ENCODE data around the gene PNKD.
A peak's percentile ranks its signal among the peaks of the same experiment; 100 is the strongest.
"Not testable (repeated sequence)": the region's sequence is repeated elsewhere in the genome, so short reads cannot be mapped to it uniquely, and the experiment has no call there.

PNKD gene

DNA sequence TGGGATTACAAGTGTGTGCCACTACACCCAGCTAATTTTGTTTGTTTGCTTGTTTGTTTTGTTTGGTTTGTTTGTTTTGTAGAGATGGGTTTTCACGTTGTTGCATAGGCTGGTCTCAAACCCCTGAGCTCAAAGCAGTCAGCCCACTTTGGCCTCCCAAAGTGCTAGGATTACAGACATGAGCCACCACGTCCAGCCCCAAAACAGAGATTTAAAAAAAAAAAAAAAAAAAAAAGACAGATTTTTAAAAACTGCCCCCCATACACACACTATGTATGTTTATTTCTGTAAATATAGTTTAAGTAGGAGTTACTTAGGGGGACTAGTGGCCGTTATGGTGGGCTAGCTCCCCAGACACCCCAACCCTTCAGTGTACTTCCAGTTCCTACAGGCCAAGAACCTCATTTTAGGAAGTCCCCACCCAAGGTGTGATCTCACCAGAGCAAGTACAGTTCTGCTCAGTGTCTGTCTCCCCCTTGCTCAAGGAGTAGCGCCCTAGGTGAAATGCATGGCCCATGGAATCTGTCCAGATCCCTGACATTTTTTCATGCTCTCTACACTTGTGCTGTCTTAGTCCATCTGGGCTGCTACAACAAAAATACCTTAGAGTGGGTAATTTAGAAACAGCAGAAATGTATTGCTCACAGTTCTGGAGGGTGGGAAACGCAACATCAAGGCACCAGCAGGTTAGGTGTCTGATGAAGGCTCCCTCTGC, 23.6 kb downstream of the PNKD start:
- DNase-seq, result no peak

- no peak for DNase-seq
Measured at GRCh38 chr2:218294430-218295022, 24.2 kb downstream of the PNKD start.

DNA sequence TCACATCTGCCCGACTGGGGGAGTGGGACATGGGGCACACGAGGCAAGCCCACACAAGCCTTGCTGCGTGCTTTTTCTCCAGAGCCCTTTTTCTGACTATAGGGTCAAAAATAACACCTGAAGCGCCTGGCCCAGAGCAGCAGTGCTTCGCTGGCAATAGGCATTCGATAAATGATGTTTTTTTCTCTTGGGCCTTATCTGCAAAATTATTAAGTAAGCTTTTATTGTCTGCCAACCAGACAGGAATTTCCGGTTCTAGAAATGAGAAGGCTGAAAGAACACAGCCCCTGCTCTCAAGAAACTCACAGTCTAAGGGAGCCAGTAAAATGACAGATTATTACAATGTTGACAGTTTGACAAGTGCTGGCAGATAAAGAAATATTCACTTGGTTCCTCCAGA, 24.7 kb downstream of the PNKD start:
- no peak for DNase-seq

DNA sequence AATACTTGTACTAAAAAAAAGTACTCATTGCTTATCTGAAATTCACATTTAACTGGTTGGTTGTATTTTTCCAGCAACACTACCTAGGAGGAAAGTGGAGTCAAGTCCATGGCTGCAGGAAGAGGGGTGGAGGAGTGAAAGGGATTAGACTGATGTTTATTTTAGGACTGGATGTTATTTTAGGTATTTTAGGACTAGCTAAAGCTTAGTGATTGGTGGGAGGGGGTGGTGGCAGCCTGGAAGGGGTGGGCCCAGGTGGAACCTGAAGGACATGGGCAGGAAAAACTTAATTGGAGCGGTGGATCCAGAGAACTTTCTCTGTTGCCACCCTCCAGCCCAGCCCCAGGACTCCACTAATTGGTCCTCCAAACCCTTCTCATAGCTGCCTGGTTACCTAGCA, 25.9 kb downstream of the PNKD start:
- no peak for DNase-seq

GRCh38 chr2:218296847-218297246, 26.5 kb downstream of the PNKD start:
- no peak for DNase-seq

DNA sequence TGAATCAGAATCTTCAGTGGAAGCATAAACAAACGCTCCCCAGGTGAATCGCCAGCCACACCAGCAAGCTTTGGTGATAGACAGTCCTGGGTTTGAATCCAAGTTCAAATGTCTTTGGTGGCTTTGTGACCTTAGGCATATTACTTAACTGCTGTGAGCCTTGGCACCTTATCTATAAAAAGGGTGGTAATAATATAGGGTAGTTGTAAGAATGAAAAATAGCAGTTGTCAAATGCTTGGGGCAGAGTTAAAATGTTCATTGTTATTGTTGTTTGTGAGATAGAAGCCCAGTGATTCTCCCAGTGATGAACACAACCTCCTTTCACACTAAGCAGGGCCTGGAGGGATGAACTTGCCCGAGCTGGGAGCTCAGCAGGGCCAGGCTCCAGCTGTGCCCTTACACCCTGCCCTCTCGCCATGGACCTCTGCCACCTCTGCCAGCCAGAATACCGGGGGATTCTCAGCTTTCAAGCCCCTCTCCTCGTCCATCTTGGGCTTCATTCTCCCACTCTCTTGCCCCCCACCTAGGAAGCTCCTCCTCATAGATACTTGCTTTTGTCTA, 28.1 kb downstream of the PNKD start:
- DNase-seq, result no peak

DNA sequence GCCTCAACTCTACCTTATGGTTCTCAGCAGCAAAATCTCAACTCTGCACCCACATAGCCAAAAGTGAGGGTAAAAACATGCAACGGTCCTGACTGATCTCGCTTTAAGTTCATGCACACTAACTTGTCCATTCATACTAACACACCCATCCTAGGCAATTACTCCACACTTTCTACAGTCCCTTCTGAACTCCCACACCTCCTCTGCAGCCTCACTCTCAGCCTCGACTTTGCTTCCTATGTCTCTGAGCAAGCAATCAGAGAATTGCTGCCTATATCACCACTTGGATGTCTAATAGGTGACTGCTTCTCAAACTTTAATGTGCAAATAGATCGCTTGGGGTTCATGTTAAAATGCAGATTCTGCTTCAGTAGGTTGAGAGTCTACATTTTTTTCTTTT, 29.8 kb downstream of the PNKD start:
- no peak for DNase-seq

GRCh38 chr2:218301176-218301819, 31.0 kb downstream of the PNKD start:
- peak; percentile 72 for DNase-seq

DNA sequence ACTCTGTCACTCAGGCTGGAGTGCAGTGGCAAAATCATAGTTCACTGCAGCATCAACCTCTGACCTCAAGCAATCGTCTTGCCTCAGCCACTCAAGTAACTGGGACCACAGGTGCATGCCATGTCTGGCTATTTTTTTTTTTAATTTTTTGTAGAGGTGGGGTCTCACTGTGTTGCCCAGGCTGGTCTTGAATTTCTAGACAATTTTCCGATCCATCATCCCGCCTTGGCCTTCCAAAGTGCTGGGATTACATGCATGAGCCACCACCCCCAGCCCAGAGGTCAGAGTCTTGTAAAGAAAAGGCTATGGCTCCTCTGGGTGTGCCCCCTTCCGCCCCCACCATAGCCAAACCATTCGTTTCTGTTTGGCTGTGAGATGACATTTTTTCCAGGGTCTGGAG, 35.1 kb downstream of the PNKD start:
- DNase-seq, result no peak

DNA sequence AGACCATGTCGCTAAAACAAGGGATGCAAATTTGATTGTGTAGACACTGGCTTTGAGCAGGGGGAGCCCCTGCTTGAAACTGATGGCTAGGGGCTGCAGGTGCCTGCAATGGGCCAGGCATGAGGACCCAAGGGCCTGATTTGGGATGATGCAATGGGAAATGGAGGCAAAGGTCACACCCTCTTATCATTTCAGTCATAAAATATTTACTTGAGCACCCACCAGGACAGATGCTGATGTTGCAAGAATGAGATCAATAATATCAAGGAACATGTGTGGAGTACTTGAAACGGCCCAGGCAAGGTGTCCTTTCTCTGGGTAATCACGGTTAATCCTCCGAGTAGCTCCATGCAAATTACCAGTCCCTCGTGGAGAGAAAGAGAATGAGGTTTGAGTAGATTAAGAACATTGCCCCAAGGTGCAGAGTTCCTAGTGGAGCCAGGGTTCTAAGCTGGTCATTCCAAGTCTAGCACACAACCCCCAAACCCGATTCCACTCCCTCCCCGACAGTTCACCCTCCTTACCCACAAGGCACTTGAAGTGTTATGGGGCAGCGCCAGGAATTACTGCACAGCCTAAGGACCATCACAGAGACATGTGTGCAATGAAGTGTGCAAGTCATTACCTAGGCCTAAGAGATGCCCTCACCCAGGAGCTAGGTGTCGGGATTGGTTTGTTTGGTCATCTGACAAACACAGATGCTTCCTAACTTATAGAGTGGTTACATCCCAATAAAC, 36.0 kb downstream of the PNKD start:
- no peak for DNase-seq

DNA sequence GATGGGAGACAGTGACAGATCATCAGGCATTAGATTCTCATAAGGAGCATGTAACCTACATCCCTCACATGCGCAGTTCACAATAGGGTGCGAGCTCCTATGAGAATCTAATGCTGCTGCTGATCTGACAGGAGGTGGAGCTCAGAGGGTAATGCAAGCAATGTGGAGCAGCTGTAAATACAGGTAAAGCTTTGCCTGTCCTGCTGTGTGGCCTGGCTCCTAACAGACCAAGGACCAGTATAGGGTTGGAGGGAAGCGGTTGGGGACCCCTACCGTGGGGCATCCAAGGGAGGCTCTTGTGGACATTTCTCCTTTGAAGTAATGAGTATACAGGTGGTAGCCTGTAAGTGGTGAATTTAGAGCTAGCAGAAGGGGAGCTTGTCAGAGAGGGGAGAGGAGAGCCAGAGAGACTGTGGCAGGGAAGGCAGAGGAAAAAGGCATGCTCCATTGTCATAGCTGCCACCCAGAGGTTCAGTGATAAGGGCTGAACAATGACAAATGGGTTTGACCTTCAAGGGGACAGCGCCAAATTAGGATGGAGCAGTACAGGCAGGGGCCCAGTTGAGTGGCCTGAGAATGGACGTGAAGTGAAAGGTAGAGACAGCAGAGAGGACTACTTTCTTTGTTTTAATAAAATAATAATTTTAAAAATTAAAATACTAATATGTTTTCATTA, 37.2 kb downstream of the PNKD start:
- DNase-seq, result no peak

GRCh38 chr2:218310853-218311540, 40.7 kb downstream of the PNKD start:
- no peak for DNase-seq

- not testable (repeated sequence) for DNase-seq
Measured at GRCh38 chr2:218311541-218312266, 41.4 kb downstream of the PNKD start.

- no peak for DNase-seq
Measured at GRCh38 chr2:218312267-218312756, 42.0 kb downstream of the PNKD start.

DNA sequence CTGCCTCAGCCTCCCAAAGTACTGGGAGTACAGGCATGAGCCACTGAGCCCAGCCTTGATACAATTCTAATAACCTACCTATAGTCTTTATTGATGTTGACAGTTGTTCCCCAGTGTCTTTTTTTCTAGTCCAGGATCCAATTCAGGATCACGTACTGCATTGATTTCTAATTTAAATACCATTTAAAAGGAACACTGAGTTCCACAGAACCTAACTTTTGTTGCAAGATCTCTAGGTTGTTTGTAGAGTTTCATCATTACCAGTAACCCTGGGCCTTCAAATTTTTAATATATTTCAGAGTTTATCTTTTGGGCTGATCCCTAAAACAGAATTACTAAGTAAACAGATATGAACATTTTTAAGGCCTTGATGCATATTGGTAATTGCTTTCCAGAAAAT, 43.0 kb downstream of the PNKD start:
- DNase-seq, result no peak

DNA sequence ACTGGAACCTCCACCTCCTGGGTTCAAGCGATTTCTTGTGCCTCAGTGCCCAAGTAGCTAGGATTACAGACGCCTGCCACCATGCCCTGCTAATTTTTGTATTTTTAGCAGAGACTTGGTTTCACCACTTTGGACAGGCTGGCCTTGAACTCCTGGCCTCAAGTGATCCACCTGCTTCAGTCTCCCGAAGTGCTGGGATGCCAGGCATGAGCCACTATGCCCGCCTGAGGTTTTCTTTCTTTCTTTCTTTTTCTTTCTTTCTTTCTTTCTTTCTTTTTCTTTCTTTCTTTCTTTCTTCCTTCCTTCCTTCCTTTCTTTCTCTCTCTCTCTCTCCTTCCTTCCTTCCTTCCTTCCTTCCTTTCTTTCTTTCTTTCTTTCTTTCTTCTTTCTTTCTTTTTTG, 44.4 kb downstream of the PNKD start:
- DNase-seq, result not testable (repeated sequence)

DNA sequence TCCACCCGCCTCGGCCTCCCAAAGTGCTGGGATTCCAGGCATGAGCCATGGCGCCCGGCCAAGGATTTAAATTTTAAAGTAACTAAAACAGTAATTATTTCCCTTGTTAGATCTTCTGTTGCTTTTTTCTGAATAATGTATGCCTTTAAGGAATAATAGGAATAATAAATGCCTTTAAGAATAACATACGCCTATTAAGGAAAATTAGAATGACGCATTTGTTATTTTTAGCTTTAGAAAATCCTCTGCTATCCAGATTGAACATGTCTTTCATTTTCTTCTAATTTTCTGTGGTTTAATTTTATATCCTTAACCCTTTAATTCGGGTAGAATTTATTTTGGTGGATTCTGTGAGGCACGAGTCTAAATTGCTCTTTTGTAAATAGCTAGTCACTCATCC, 45.1 kb downstream of the PNKD start:
- no peak for DNase-seq

DNA sequence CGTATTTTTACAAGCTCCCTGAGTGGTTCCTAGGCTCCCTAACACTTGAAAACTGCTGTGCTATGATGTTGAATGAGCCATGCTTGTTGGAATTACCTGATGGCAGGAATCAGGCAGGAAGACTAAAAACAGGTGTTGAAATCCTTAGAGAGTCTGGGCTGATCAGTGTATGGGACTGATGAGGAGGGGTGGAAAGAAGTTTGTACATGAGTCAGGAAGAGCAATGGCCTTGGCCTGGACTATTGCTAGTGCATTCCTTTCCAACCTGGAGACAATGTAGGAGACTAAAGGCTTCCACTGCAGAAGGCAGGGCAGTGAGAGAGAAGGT, 46.9 kb downstream of the PNKD start:
- DNase-seq, result no peak

DNA sequence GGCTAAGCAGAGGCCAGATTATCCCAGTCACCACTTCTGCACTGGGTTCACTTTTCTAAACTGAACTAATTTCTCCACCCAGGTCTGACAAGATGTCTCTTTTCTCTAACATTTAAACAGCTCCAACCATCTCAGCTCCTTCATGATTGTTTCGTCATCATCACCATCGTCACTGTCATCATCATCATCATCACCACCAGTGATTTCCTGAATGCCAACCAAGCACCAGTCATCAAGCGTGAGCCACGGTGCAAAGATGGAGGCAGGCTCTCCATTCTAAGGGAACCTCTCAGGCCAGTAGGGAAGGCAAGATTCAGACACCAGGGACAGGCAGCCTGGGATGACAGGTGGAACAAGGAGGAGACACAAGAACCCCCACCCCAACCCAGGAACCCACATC, 47.5 kb downstream of the PNKD start:
- DNase-seq, result no peak

- DNase-seq, result no peak
Measured at GRCh38 chr2:218318241-218318640, 47.9 kb downstream of the PNKD start.

DNA sequence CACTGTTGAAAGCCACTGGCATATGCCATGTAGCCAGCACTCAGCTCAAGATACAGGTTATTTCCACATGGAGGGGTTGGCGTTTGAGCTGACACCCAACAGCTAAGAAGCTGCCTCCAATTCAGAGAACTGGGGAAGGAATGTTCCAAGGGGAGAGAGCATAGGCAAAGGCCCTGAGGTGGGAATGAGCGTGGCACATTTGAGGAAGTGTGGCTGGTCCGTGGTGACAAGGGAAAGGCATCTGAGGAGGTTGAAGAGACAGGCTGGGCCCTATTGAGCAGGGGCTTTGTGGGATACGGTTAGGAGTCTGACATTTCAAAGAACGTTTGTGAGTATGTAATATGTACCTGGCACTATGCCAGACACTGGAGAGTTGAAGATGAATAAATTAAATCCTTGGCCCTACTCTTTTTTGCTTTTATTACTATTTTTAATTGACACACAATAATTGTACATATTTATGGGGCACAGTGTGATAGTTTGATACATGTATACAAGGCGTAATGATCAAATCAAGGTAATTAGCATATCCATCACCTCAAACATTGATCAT, 49.6 kb downstream of the PNKD start:
- peak; percentile 6 for DNase-seq

Measured in NCI-H1105 treated with DMSO at 0.1 percent for 48 hours (cell line).